GM19099 (cell line): ENCODE data around the gene ZFYVE19.

Experiments
- POLR2A ChIP-seq: IDR thresholded peaks from 3 replicates; pipeline ENCODE4 v1.6.1; 2011; ENCODE audit warnings: low read depth; ENCODE audit not compliant: insufficient read length; ENCODE audit errors: extremely low read depth

Gene ZFYVE19, protein sequence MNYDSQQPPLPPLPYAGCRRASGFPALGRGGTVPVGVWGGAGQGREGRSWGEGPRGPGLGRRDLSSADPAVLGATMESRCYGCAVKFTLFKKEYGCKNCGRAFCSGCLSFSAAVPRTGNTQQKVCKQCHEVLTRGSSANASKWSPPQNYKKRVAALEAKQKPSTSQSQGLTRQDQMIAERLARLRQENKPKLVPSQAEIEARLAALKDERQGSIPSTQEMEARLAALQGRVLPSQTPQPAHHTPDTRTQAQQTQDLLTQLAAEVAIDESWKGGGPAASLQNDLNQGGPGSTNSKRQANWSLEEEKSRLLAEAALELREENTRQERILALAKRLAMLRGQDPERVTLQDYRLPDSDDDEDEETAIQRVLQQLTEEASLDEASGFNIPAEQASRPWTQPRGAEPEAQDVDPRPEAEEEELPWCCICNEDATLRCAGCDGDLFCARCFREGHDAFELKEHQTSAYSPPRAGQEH

DNA sequence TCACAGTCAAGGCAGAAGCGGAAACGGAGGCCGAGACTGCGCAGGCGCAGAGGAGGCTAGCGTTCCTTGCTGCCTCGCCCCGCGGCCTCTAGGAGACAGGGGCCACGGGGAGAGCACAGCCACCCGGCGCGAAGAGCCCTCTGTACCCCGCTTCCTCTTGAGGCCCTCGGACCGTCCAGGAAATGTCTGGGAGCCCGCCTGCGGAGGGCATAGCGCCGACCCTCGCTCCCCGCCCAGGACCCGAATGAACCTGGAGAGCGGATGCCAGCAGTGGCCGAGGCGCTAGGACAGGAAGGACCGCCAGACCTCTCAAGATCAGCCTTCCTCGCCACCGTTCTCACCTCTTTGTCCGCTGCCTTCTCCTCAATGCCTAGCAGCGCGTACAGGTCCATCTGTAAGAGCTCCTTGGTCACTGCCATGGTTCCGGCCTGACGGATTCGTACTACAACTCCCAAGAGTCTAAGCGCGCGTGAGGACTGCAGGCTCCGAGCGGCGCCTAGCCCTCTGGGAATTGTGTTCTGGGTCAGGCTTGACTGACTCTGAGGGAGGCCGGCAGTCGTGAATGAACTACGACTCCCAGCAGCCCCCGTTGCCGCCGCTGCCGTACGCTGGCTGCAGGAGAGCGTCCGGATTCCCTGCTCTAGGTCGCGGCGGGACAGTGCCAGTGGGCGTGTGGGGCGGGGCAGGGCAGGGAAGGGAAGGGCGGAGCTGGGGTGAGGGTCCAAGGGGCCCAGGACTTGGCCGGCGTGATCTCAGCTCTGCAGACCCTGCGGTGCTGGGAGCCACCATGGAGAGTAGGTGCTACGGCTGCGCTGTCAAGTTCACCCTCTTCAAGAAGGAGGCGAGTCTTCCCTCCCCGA is at the start of gene ZFYVE19, which contains the start of gene DNAJC17:
TSS of gene ZFYVE19 (plus strand) at position 62 of the 860 bp plus-strand sequence. CDS start at position 563, 501 bp downstream.
TSS of gene DNAJC17 (minus strand) at position 446 of the 860 bp plus-strand sequence. CDS start at position 419, 27 bp downstream.
- TF ChIP-seq POLR2A: peak; percentile 90

DNA sequence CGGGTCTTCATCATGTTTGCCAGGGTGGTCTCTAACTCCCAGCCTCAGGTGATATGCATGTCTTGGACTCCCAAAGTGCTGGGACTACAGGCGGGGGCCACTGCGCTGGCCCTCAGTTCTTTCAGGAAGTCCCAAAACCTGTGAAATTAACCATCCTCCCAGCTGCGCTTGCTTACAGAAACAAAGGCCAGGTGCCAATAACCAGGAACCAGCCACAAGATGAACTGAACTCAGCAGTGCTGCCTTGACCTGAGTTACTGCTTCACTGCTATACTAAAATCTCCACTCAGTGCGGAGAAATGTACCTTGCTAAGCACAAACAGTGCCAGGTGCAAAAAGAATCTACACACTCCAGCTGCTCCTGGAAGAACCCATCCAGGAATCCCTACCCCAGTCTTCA is 46.9 kb upstream of the ZFYVE19 start:
- TF ChIP-seq POLR2A: no peak

DNA sequence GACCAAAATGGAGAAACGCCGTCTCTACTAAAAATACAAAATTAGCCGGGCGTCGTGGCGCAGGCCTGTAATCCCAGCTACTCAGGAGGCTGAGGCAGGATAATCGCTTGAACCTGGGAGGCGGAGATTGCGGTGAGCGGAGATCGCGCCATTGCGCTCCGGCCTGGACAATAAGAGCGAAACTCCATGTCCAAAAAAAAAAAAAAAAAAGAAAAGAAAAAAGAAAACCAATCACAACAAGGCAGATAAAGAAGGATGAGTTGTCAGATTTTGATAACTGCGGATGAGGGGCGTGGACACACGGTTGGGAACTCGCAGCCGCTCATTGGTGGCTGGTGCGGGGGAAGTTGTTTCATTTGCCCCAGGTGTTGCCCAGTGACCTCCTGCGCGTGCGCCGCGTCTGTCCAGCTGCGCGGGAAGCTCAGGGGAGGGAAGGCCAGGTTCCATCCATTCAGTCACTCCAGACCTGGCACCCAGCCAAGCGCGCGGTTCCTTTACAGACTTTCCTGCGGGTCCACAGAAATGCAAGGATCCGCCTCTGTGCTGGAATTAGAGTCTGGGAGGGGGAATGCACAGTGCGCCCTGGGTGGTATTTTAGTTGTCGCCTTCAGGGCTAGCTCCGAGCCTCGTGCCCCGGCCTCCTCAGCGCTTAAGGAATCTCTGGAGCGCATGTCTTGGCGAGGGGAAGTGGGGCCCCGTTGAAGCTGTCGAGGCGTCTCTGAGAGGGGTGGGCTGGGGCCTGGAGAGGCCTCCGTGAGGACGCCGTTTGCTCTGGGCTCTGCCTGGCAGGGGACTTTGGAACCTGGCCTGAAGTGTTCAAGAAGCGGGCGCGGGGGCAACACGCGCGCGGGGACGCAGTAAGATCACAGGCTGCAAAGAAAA is 43.7 kb upstream of the ZFYVE19 start:
- TF ChIP-seq POLR2A: no peak

DNA sequence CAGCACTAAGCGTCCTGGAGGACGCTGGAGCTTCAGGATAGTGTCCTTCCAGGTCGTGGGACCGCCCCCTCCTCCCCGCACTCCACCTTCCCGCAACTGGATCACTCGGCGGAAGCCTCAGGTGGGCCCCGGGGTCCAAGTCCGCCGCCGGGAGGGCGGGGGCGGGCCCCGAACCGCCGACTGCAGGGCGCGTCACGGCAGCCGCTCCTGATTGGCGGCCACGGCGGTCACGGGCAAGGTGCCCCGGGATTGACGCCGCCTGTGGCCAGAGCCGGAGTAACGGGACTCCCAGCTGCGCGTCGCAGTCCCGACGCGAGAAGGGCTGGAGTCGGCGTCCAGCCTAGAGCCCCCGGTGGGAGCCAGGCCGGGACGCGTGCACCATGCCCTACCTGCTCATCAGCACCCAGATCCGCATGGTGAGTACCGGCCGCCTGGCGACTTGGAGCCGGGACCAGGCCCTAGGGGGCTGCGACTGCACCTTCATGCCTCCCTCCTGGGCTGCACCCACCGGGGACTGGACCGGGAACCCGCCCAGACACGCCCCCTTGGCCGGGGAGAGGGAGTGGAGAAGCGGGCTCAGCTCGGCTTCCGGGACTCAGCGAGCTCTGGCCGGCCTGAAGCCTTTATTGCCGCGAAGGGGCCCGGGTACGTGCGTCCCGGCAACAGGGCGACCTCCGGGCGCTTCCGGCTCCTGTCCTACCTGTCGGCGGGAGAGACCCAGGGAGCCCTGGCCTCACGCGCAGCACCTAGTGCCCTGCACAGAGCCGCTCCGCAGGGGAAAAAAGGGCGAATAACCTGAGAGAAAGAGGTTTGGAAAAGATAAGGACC is 42.9 kb upstream of the ZFYVE19 start, which contains the start of gene GCHFR:
TSS of gene GCHFR (plus strand) at position 268 of the 828 bp plus-strand sequence. CDS start at position 381, 113 bp downstream.
- no peak for TF ChIP-seq POLR2A

DNA sequence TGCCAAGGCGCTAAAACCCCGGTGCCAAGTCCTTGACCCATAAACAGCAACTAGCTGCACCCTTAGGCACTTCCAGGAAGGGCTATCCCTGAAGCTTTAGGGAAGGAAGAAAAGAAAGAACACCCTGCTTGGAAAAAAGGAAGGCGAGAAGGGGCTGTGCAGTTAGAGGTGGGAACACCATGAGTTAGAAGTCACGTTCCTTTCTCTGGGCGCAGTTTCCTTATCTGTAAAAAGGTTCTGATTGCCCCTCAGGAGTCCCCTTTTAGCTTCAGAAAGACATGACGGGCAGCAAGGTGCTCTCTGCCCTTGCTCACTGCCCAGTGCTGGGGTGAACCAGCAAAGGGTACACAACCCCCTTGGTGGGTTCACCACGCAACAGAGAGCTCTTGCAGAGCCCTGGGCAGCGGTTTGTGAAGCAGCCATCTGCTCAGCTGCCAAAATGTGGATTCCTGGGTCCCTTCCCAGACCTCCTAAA is 42.2 kb upstream of the ZFYVE19 start:
- no peak for TF ChIP-seq POLR2A

DNA sequence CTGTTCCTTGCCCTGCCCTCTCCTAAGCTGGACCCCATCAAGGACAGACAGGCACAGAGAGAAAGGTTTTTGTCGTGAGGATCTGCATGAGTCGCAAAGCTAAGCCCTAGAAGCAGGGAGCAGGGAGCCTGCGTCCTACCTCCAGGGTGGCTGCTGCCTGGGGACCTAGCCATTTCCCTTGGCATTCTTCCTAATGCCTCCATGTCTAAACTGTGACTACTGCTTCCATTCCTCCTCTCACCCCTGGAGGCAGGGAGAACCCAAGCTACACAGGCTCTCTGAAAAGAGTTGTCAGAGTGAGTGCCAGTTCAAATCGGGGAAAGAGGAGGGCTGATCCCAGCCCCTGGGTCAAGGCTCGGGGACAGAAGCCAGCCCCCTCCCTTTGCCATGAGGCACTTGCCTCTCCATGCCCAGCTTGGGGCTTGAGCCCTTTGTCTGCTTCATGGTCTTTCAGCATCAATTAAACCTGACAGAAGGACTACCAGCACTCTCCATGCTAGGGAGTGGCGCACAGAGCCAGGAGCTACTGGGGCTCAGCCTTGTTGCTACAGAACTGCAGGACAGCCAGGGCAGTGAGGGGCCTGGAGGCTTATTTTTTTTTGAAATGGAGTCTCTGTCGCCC is 40.6 kb upstream of the ZFYVE19 start:
- TF ChIP-seq POLR2A: no peak

DNA sequence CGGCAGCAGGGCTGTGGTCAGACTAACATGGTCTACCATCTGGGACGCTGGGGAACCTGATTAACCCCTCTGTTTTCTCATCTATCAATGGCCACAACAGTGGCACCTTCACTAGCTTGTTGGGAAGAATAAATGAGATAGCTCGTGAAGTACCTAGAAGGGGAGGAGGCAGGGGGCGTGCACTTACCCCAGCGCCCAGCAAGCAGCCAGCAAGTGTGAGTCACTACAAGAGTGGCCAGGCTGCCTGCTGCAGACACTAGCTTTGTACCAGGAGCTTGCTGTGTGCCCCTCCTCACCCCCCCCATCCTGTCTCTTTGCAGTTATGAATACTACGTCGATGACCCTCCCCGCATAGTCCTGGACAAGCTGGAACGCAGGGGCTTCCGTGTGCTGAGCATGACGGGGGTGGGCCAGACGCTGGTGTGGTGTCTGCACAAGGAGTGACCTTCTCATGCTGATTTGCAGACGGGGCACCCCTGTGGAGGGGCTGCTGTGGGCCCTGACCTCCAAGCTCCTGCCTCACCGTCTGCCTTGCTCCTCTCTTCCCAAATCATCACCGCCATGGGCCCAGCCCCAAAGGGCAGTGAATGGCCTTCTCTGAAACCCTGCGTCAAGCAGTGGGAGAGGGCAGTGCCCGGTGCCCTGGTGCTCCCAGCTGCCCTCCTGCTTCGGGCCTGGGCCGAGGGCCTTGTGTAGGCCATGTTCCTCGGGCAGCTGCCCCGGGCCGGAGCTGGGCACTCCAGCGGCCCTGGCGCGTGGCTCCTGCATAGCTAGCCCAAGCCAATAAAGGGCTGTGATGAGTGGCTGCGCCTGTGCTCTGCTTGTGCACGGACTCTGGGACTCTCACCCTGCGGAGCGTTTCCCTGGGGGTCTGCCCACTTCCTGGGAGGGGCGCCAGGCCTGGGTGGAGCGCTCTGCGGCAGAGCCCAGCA is 39.7 kb upstream of the ZFYVE19 start:
- TF ChIP-seq POLR2A: no peak

DNA sequence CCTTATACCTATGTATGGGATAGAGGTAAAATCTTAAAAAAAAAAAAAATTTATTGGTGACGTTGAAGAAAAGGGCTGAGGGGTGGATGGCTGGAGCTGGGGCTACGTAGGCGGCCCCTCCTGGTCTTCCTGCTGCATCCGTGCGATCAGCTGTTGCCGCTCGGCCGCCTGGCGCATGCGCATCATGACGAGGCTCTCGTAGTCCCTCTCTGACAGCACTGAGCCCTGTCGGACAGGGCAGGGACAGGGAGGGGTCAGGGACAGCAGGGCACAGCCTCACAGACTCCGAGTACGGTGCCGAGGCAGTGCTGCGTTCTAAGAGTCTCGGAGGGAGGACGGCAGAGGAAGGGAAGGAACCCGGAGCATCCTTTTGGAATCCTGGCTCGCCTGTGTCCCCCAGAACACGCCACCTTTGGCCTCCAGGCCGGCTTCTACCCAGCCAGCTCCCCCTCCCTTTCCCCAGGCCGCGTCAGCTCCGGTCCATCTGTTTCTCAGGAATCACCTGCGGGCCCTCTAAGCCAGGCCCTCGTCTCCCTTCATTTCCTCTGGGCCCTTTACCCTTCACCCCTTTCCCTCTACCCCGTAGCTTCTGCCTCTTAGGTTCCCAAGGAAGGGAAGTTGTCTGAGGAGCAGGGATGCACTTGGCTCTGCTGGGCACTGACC is 38.9 kb upstream of the ZFYVE19 start:
- no peak for TF ChIP-seq POLR2A

DNA sequence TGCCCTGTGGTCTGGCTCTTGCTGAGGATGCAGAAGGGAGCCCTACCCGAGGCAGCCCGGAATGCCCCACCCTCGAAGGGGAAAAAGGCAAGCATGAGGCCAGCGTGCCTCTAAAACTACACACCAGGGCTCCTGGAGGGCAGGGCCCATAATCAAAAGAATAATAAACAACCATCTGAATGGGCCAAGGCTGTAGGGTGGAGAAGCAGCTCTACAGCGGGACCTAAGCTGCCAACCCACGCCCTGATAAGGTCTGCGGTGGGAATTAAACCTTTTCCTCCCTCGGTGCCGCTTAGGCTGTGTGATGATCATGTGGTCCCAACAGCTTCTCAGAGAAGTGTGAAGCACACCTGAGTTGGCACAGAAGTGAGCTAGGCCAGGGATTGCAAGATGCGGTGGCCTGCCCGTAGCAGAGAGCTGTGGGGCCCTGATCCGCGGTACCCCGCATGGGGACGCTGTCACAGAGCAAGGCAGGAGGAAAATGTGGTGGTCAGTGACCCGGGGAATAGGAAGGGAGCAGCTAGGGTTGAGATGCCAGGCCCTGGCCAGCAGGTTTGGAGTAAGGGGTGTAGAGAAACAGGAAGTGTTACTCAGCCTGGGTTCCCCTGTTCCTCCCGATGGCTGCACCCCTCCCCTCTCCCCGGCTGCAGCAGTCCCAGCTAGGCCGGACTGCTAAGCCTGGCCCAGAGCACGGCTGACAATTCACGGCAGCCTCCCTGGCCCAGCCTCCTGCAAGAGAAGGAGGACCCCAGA is 38.2 kb upstream of the ZFYVE19 start:
- no peak for TF ChIP-seq POLR2A

DNA sequence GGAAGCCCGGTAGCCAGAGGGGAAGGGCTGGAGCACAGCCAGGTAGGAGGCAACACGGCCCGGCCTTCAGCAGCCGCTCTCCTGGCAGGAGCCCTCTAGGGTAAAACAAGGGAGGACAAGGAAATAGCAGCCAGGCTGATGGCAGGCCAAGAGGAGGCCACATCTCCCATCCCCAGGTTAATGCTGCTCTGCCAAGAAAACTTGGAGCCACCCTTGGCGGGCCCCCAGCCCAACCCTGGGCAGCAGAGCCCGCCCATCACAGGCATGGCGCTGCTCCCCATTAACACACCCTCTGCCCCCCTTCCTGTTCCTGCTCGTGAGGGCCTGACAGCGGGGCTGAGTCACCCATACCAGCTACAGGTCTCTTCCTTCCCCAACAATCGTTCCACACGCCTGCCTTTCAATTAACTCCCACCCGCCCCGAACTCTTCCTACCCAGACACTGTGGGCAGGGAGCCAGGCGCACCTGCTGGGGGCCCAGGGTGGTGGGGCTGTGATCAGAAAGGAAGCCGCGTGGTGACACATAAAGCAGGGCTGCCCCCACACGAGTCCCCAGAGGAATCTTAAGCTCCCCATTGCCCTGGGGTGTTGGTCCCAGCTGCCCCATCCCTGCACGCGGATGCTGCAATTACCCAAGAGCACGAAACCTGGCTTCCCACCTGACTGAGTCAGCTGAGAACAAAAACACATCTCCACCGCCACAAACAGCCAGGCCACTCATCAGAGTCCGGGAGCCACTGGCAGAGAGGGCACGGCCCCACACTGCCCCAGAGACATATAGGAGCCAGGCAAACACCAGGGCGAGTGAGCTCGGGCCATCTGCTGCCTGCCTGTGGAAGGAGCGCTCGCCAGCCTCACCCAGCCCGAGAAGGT is 37.4 kb upstream of the ZFYVE19 start, which contains the start of gene C15orf62:
TSS of gene C15orf62 (plus strand) at position 707 of the 873 bp plus-strand sequence. CDS start 516 bp downstream, outside the sequence.
- no peak for TF ChIP-seq POLR2A
